Activated T-cell treated with anti-CD3 and anti-CD28 coated beads, Interleukin-2, amount 50 U/mL, for 72 hours (primary cell): Measurements from ENCODE around the gene RALGPS1. TPM values are rescaled to one million over a fixed set of nuclear protein-coding genes. Genes with fewer than 3 reads are reported as not detected.

ENCODE experiments used
- ATAC-seq, 2 donors: fragments of 150-1000 bp; cut with Tn5 transposase; replicated peaks in 1 of 2; 2 replicates each; pipeline ENCODE4 v1.10.0; 2021; ENCODE audit warnings: moderate library complexity in 2 of 2, mild to moderate bottlenecking in 1 of 2
- DNase-seq, 2 donors: peaks; one replicate each; pipeline ENCODE4 v3.0.0; 2021 to 2022; ENCODE audit warnings: mixed read lengths in 1 of 2
- H3K27ac Mint-ChIP-seq: one replicate; pipeline ENCODE4 v1.8.0; 2022; ENCODE audit warnings: mild to moderate bottlenecking, moderate library complexity, mixed read lengths
- H3K27me3 Mint-ChIP-seq: one replicate; pipeline ENCODE4 v1.8.0; 2022; ENCODE audit warnings: low read depth, mixed read lengths
- H3K36me3 Mint-ChIP-seq, 2 donors: one replicate each; pipeline ENCODE4 v1.8.0; 2022; ENCODE audit warnings: mixed read lengths in 2 of 2, mild to moderate bottlenecking in 1 of 2; ENCODE audit not compliant: insufficient read depth in 2 of 2
- H3K4me1 Mint-ChIP-seq: one replicate; pipeline ENCODE4 v1.8.0; 2022; ENCODE audit warnings: low read depth, mixed read lengths
- H3K4me3 Mint-ChIP-seq, 2 donors: one replicate each; pipeline ENCODE4 v1.8.0; 2022; ENCODE audit warnings: mild to moderate bottlenecking in 2 of 2, mixed read lengths in 2 of 2, moderate library complexity in 2 of 2
- H3K9me3 Mint-ChIP-seq, 2 donors: one replicate each; pipeline ENCODE4 v1.8.0; 2022; ENCODE audit warnings: mixed read lengths in 2 of 2
- total RNA-seq, 2 donors: library from RNA; stranded (reverse); gene quantifications; one replicate each; pipeline ENCODE4 v1.2.3, GENCODE V29; 2022

The RALGPS1 gene
- total RNA-seq, 2 donors from 2014 or later, result 3.3 to 3.4 TPM

- DNase-seq (peak in 1 of 2 donors; percentile 14), ATAC-seq (peak; percentile 43 to 68)
- H3K4me1 Mint-ChIP-seq, result peaks cover under 1% of the 10 kb centered on the region
- H3K9me3 Mint-ChIP-seq, result no peaks in the 10 kb centered on the region
- no peaks in the 10 kb centered on the region for H3K36me3 Mint-ChIP-seq
- H3K4me3 Mint-ChIP-seq, result peak within 1 kb of the TSS in 1 of 2 donors; percentile 52
- H3K27me3 Mint-ChIP-seq, result peaks cover 86% of the 10 kb centered on the region
- no peak within 1 kb of the TSS for H3K27ac Mint-ChIP-seq
These were observed 207.8 kb downstream of the RALGPS1 start, which contains the start of gene ANGPTL2 for GRCh38 chr9:127122176-127123063. Gene ANGPTL2, minus strand, starts transcription at chr9:127122635. Its CDS starts 13,904 bp downstream, at chr9:127108731.

- DNase-seq (no peak), ATAC-seq (no peak)
- Mint-ChIP-seq H3K36me3 (no peaks in the 10 kb centered on the region), H3K4me3 (peak overlapping the region in 1 of 2 donors; percentile 52), H3K4me1 (no peaks in the 10 kb centered on the region), H3K27ac (no peak overlapping the region), H3K9me3 (no peaks in the 10 kb centered on the region), H3K27me3 (peaks cover 87% of the 10 kb centered on the region)
These were observed 208.7 kb downstream of the RALGPS1 start for GRCh38 chr9:127123064-127123890.

GRCh38 chr9:127124111-127124531, 209.5 kb downstream of the RALGPS1 start:
- Mint-ChIP-seq H3K9me3 (no peaks in the 10 kb centered on the region), H3K36me3 (no peaks in the 10 kb centered on the region), H3K27ac (no peak overlapping the region), H3K4me1 (no peaks in the 10 kb centered on the region), H3K27me3 (peaks cover 82% of the 10 kb centered on the region), H3K4me3 (no peak overlapping the region)
- no peak for DNase-seq
- ATAC-seq, result no peak

GRCh38 chr9:127124792-127125191, 210.2 kb downstream of the RALGPS1 start:
- peaks cover 77% of the 10 kb centered on the region for H3K27me3 Mint-ChIP-seq
- ATAC-seq, result no peak
- no peak overlapping the region for H3K27ac Mint-ChIP-seq
- H3K4me3 Mint-ChIP-seq, result no peak overlapping the region
- no peaks in the 10 kb centered on the region for H3K4me1 Mint-ChIP-seq
- no peak for DNase-seq
- no peaks in the 10 kb centered on the region for H3K9me3 Mint-ChIP-seq
- H3K36me3 Mint-ChIP-seq, result no peaks in the 10 kb centered on the region

- H3K9me3 Mint-ChIP-seq, result no peaks in the 10 kb centered on the region
- peaks cover 55% of the 10 kb centered on the region for H3K27me3 Mint-ChIP-seq
- DNase-seq (no peak), ATAC-seq (no peak)
- no peaks in the 10 kb centered on the region for H3K36me3 Mint-ChIP-seq
- no peak overlapping the region for H3K27ac Mint-ChIP-seq
- no peak overlapping the region for H3K4me3 Mint-ChIP-seq
- no peaks in the 10 kb centered on the region for H3K4me1 Mint-ChIP-seq
These were observed 212.4 kb downstream of the RALGPS1 start for GRCh38 chr9:127126971-127127370.

GRCh38 chr9:127128341-127129072, 213.9 kb downstream of the RALGPS1 start:
- peak in 1 of 2 donors; percentile 35 for ATAC-seq
- Mint-ChIP-seq H3K4me3 (no peak overlapping the region), H3K27ac (no peak overlapping the region), H3K4me1 (no peaks in the 10 kb centered on the region), H3K27me3 (peaks cover 40% of the 10 kb centered on the region), H3K36me3 (no peaks in the 10 kb centered on the region), H3K9me3 (no peaks in the 10 kb centered on the region)
- DNase-seq, result no peak

- H3K4me3 Mint-ChIP-seq, result no peak overlapping the region
- ATAC-seq, result no peak
- no peaks in the 10 kb centered on the region for H3K36me3 Mint-ChIP-seq
These were observed 214.6 kb downstream of the RALGPS1 start for GRCh38 chr9:127129073-127129717.

GRCh38 chr9:127129718-127130085, 215.1 kb downstream of the RALGPS1 start:
- Mint-ChIP-seq H3K36me3 (no peaks in the 10 kb centered on the region), H3K4me3 (no peak overlapping the region), H3K4me1 (no peaks in the 10 kb centered on the region), H3K27ac (no peak overlapping the region), H3K27me3 (peaks cover 28% of the 10 kb centered on the region), H3K9me3 (no peaks in the 10 kb centered on the region)
- DNase-seq (no peak), ATAC-seq (no peak)

More at GRCh38 chr9:127129073-127129717, 214.6 kb downstream of the RALGPS1 start:
- Mint-ChIP-seq H3K4me1 (no peaks in the 10 kb centered on the region), H3K27me3 (peaks cover 33% of the 10 kb centered on the region), H3K27ac (no peak overlapping the region), H3K9me3 (no peaks in the 10 kb centered on the region)
- no peak for DNase-seq

GRCh38 chr9:127130235-127130634, 215.7 kb downstream of the RALGPS1 start:
- no peaks in the 10 kb centered on the region for H3K9me3 Mint-ChIP-seq
- DNase-seq (no peak), ATAC-seq (no peak)
- H3K27ac Mint-ChIP-seq, result no peak overlapping the region
- no peak overlapping the region for H3K4me3 Mint-ChIP-seq
- H3K27me3 Mint-ChIP-seq, result peaks cover 23% of the 10 kb centered on the region
- H3K4me1 Mint-ChIP-seq, result no peaks in the 10 kb centered on the region
- H3K36me3 Mint-ChIP-seq, result no peaks in the 10 kb centered on the region

GRCh38 chr9:127130661-127131538, 216.3 kb downstream of the RALGPS1 start:
- DNase-seq (no peak), ATAC-seq (no peak)
- Mint-ChIP-seq H3K27ac (no peak overlapping the region), H3K4me3 (no peak overlapping the region), H3K27me3 (peaks cover 16% of the 10 kb centered on the region), H3K36me3 (no peaks in the 10 kb centered on the region), H3K9me3 (no peaks in the 10 kb centered on the region), H3K4me1 (no peaks in the 10 kb centered on the region)

GRCh38 chr9:127131871-127132270, 217.3 kb downstream of the RALGPS1 start:
- Mint-ChIP-seq H3K4me3 (no peak overlapping the region), H3K27ac (no peak overlapping the region), H3K27me3 (peaks cover 7% of the 10 kb centered on the region), H3K9me3 (no peaks in the 10 kb centered on the region), H3K36me3 (no peaks in the 10 kb centered on the region), H3K4me1 (no peaks in the 10 kb centered on the region)
- DNase-seq (no peak), ATAC-seq (no peak)

GRCh38 chr9:127132375-127132774, 217.8 kb downstream of the RALGPS1 start:
- Mint-ChIP-seq H3K4me1 (no peaks in the 10 kb centered on the region), H3K4me3 (no peak overlapping the region), H3K27me3 (peaks cover 2% of the 10 kb centered on the region), H3K36me3 (no peaks in the 10 kb centered on the region), H3K9me3 (no peaks in the 10 kb centered on the region), H3K27ac (no peak overlapping the region)
- DNase-seq (no peak), ATAC-seq (no peak)
